Dedifferentiated amniotic fluid mesenchymal stem cell (primary cell): ENCODE results near the gene CAND1.

Source experiments
- DNase-seq: peaks from one replicate; pipeline ENCODE4 v3.0.0-alpha.2; 2016; ENCODE audit errors: extremely low spot score

CAND1 gene

DNA sequence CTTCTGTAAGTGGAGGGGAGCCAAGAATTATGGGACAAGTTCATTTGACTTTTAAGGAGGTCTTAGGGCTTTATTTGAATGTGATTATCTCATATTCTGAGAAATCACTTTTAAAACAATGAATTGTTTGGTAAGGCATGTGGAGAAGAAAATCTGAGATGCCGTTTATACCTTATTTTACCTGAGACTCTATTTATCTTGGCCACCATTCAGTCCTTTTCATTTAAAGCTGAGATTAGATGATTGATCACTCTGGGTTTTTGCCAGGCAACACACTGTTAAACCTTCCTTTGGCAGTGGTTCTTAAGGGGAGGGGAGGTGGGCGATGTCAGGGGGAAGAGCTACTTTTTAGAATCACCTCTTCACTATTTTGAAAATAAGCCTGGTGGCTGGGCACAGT, 11.4 kb downstream of the CAND1 start:
- no peak for DNase-seq

DNA sequence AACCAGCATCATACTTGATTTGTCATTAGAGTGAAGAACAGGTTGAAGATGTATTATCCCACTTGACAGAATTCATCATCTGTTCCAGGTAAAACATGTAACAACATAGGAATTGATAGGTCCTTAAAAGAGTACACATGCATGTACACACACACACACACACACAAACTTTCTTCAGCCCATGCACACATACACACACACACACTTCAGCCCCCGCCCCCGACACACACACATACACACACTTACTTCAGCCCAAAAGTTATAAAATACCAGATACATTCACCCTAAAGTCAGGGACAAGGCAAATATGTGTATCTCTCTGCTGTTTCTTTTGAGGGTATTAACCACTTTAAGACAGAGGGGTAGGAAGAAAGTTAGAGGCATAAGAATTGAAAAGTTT, 15.4 kb downstream of the CAND1 start:
- DNase-seq = no peak

DNA sequence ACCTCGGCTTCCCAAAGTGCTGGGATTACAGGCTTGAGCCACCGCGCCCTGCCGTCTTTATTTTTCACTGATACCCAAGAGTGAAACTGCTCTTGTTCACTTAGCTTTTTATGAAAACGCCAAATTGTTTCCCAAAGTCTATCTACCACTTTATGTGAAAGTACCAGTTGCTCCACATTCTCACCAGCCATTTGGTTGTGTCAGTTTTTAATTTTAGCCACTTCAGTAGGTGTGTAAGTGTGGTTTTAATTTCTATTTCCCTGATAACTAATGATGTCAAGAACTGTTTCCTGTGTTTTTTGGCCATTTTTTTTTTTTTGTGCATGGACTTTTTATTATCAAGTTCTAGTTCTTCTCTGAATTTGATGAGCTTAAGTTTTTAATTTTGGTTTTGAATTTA, 17.1 kb downstream of the CAND1 start:
- no peak for DNase-seq

GRCh38 chr12:67287311-67287710, 18.2 kb downstream of the CAND1 start:
- no peak for DNase-seq

- DNase-seq = no peak
These were observed 19.4 kb downstream of the CAND1 start for GRCh38 chr12:67288561-67288960.

GRCh38 chr12:67290378-67290777, 21.2 kb downstream of the CAND1 start:
- no peak for DNase-seq

DNA sequence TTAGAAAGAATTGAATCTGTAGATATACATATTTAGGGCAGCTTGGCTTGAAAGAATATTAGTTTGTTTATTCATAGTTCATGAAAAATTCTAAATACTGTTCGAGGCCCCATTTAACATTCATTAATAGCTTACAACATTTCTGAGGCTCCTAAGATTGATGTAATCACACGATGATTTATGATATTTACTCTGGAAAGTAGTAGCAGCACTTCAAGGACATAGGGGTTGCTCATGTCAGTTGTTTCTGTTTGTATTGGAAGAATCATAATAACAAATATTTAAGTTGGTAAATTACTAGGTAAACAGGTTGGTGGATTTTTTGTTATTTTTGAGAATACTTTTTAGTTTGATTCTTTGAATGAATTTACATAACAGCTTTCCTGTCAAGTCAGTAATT, 30.4 kb downstream of the CAND1 start:
- no peak for DNase-seq

- no peak for DNase-seq
These were observed 30.8 kb downstream of the CAND1 start for GRCh38 chr12:67299926-67300325.

- DNase-seq = no peak
These were observed 33.0 kb downstream of the CAND1 start for GRCh38 chr12:67302162-67302561.

- DNase-seq = no peak
These were observed 36.4 kb downstream of the CAND1 start for GRCh38 chr12:67305544-67305943.

GRCh38 chr12:67306712-67307111, 37.6 kb downstream of the CAND1 start:
- no peak for DNase-seq

GRCh38 chr12:67315661-67316060, 46.5 kb downstream of the CAND1 start:
- DNase-seq = no peak

DNA sequence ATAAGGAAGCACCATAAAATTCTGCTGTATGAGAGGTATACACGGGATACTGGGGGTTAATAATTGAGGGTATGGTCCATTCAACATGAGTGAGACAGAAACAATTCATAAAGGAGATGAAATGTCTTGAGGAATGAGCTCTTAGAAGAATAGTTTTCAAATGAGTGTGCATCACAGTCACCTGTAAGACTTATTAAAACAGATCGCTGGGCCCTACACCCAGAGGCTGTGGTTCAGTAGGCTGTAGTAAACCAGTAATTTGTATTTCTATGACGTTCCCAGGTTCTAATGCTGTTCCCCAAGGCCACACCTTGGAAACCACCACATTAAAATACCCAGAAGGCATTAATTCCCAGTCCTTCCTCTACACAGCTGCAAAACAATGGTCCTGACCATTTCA, 49.6 kb downstream of the CAND1 start:
- DNase-seq = no peak

GRCh38 chr12:67319936-67320335, 50.8 kb downstream of the CAND1 start:
- DNase-seq = no peak

- DNase-seq = no peak
These were observed 51.6 kb downstream of the CAND1 start for GRCh38 chr12:67320614-67321295.

GRCh38 chr12:67322580-67322979, 53.4 kb downstream of the CAND1 start:
- no peak for DNase-seq

GRCh38 chr12:67323007-67323406, 53.8 kb downstream of the CAND1 start:
- DNase-seq = no peak

- DNase-seq = no peak
These were observed 57.5 kb downstream of the CAND1 start for GRCh38 chr12:67326637-67327036.

DNA sequence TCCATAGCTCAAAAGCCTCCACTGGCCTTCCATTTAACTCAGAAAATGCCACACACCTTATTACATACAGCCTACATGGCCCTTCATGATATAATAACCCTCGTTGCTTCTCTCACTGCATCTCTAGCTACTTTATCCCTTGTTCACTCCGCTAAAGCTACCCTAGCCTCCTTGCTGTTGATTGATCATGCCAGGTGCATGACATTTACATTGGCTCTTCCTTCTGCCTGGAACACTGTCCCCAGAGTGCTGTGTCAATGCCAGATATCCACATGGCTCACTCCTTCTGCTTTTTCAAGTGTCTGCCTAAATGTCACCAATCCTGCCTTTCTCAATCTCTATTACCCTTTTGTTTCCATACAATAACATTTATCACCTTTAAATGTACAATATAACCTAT, 58.3 kb downstream of the CAND1 start:
- DNase-seq = no peak

GRCh38 chr12:67331123-67331522, 62.0 kb downstream of the CAND1 start:
- DNase-seq = no peak

DNA sequence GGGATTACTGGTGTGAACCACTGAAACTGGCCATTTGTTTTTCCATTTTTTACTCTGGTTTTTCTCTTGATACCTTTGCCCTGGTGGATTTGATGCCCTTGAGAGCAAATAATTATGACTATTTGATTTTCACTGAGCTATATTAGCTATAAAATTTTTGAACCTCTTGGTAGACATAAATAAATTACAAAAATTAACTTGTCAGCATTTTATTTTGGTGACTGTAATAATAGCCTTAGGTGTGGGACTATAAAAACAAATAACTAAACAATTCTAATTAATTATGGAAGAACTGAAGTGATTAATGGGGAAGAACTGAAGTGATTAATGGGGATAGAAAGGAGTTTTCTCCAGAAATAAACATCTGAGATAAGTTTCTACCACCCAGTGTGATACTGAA, 62.7 kb downstream of the CAND1 start:
- no peak for DNase-seq

DNA sequence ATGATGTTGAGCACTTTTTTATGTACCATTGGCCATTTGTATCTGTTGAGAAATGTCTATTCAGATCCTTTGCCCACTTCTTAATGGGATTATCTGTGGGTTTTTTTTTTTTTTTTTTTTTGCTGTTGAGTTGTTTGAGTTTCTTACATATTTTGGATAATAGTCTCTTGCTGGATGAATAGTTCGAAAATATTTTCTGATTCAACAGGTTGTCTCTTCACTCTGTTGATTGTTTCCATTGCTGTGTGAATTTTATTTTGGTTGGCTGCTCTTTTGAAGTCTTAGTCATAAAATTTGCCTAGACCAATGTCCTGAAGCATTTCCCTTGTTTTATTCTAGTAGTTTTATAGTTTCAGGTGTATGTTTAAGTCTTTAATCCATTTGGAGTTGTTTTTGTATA, 64.5 kb downstream of the CAND1 start:
- no peak for DNase-seq

DNA sequence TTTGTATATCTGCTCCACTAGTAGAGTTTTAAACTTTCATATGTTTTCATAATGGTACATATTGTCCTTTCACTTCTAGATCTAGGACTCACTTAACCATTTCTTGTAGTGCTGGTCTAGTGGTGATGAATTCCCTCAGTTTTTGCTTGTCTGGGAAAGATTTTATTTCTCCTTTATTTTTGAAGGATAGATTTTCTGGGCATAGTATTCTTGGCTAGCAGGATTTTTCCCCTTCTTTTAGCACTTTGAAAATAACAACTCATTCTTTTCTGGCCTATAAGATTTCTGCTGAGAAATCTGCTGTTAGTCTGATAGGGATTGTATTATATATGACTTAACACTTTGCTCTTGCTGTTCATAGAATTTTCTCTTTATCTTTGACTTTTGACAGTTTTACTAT, 69.3 kb downstream of the CAND1 start:
- DNase-seq = no peak

- DNase-seq = no peak
These were observed 70.4 kb downstream of the CAND1 start for GRCh38 chr12:67339530-67339929.
